HEK293 (cell line): ENCODE data around the gene HTRA2.

Source experiments
- CTCF ChIA-PET: fragments of 350-600 bp; formaldehyde crosslinking; extraction: SDS; loops from one replicate; lab custom pipeline; 2021; ENCODE audit warnings: antibody characterized with exemption; lab: Yijun Ruan, JAX
- POLR2A ChIA-PET: fragments of 300-600 bp; formaldehyde crosslinking; extraction: SDS; loops from one replicate; lab custom pipeline; 2020; ENCODE audit warnings: antibody characterized with exemption, inconsistent platforms; lab: Yijun Ruan, JAX
- H3K27ac ChIP-seq: fragments of 200-500 bp; sonication (Bioruptor generic); 2 replicates; pipeline ENCODE4 v1.5.1; 2014; ENCODE audit warnings: low read depth, low read length, control low read depth, inconsistent platforms; ENCODE audit errors: extremely low read depth
- H3K36me3 ChIP-seq, 2 experiments: fragments of 200-500 bp in 1 of 2; sonication (Bioruptor generic) in 1 of 2; 1 replicate in 1 of 2; 2 replicates in 1 of 2; pipeline ENCODE4 v1.5.1; 2014 to 2017; ENCODE audit warnings: inconsistent platforms in 2 of 2, low read length in 2 of 2; ENCODE audit not compliant: control insufficient read depth in 2 of 2, insufficient read depth in 1 of 2
- H3K4me1 ChIP-seq: fragments of 200-500 bp; sonication (Bioruptor generic); 2 replicates; pipeline ENCODE4 v1.5.1; 2014; ENCODE audit warnings: mild to moderate bottlenecking, low read length, inconsistent platforms; ENCODE audit not compliant: control insufficient read depth, insufficient read depth
- H3K4me3 ChIP-seq: 2 replicates; pipeline ENCODE4 v1.5.1; 2011; ENCODE audit warnings: low read depth, mild to moderate bottlenecking, control low read depth, low read length, moderate library complexity
- H3K9me3 ChIP-seq: fragments of 200-500 bp; sonication (Bioruptor generic); 2 replicates; pipeline ENCODE4 v1.5.1; 2014; ENCODE audit warnings: low read depth, low read length, inconsistent platforms; ENCODE audit not compliant: control insufficient read depth, insufficient read depth
- GLI4 ChIP-seq: fragments of 450-650 bp; formaldehyde crosslinking; IDR thresholded peaks from 2 replicates; pipeline ENCODE4 v1.5.1; 2016; ENCODE audit warnings: missing biosample characterization, missing genetic modification characterization
- GLIS2 ChIP-seq: fragments of 450-650 bp; formaldehyde crosslinking; IDR thresholded peaks from 2 replicates; pipeline ENCODE4 v1.5.1; 2016; ENCODE audit warnings: missing biosample characterization, missing genetic modification characterization
- HOXD13 ChIP-seq: sonication (generic); formaldehyde crosslinking; IDR thresholded peaks from 2 replicates; pipeline ENCODE4 v1.8.0; 2022; ENCODE audit warnings: missing genetic modification reagents, borderline replicate concordance
- KLF9 ChIP-seq: fragments of 450-650 bp; formaldehyde crosslinking; IDR thresholded peaks from 2 replicates; pipeline ENCODE4 v1.5.1; 2016; ENCODE audit warnings: missing biosample characterization, missing genetic modification characterization, low read depth
- TCF7L2 ChIP-seq: IDR thresholded peaks from 2 replicates; pipeline ENCODE4 v1.6.1; 2011; ENCODE audit warnings: low read depth, mild to moderate bottlenecking, inconsistent platforms, low read length, moderate library complexity, borderline replicate concordance
- YY2 ChIP-seq: fragments of 450-650 bp; formaldehyde crosslinking; IDR thresholded peaks from 2 replicates; pipeline ENCODE4 v1.5.1; 2016; ENCODE audit warnings: missing biosample characterization, missing genetic modification characterization
- ZBTB21 ChIP-seq: fragments of 450-650 bp; formaldehyde crosslinking; IDR thresholded peaks from 2 replicates; pipeline ENCODE4 v1.5.1; 2017; ENCODE audit warnings: missing biosample characterization, missing genetic modification characterization
- ZBTB8A ChIP-seq: fragments of 450-650 bp; formaldehyde crosslinking; IDR thresholded peaks from 2 replicates; pipeline ENCODE4 v1.5.1; 2016; ENCODE audit warnings: missing biosample characterization, missing genetic modification characterization
- ZFHX2 ChIP-seq: fragments of 450-650 bp; formaldehyde crosslinking; conservative IDR thresholded peaks from 2 replicates; pipeline ENCODE4 v1.5.1; 2016; ENCODE audit warnings: missing biosample characterization, missing genetic modification characterization
- ZNF155 ChIP-seq: fragments of 450-650 bp; formaldehyde crosslinking; IDR thresholded peaks from 2 replicates; pipeline ENCODE4 v1.5.1; 2016; ENCODE audit warnings: missing biosample characterization, missing genetic modification characterization
- ZNF302 ChIP-seq: fragments of 450-650 bp; formaldehyde crosslinking; IDR thresholded peaks from 2 replicates; pipeline ENCODE4 v1.5.1; 2016; ENCODE audit warnings: missing biosample characterization, missing genetic modification characterization, low read depth
- ZNF366 ChIP-seq: fragments of 450-650 bp; formaldehyde crosslinking; conservative IDR thresholded peaks from 2 replicates; pipeline ENCODE4 v1.5.1; 2016; ENCODE audit warnings: missing biosample characterization, missing genetic modification characterization
- ZNF391 ChIP-seq: fragments of 450-650 bp; formaldehyde crosslinking; IDR thresholded peaks from 2 replicates; pipeline ENCODE4 v1.5.1; 2016; ENCODE audit warnings: low read depth, missing biosample characterization, missing genetic modification characterization, borderline replicate concordance
- ZNF529 ChIP-seq: fragments of 450-650 bp; formaldehyde crosslinking; IDR thresholded peaks from 2 replicates; pipeline ENCODE4 v1.5.1; 2017; ENCODE audit warnings: missing genetic modification characterization, missing biosample characterization; ENCODE audit not compliant: insufficient replicate concordance
- ZNF530 ChIP-seq: fragments of 450-650 bp; formaldehyde crosslinking; IDR thresholded peaks from 2 replicates; pipeline ENCODE4 v1.5.1; 2016; ENCODE audit warnings: low read depth, missing biosample characterization, missing genetic modification characterization
- ZNF544 ChIP-seq: fragments of 450-650 bp; formaldehyde crosslinking; IDR thresholded peaks from 2 replicates; pipeline ENCODE4 v1.5.0; 2017; ENCODE audit warnings: missing biosample characterization, missing genetic modification characterization
- ZNF560 ChIP-seq: fragments of 450-650 bp; formaldehyde crosslinking; IDR thresholded peaks from 2 replicates; pipeline ENCODE4 v1.5.1; 2017; ENCODE audit warnings: missing biosample characterization, missing genetic modification characterization, borderline replicate concordance
- ZNF600 ChIP-seq: fragments of 450-650 bp; formaldehyde crosslinking; IDR thresholded peaks from 2 replicates; pipeline ENCODE4 v1.5.1; 2016; ENCODE audit warnings: missing biosample characterization, missing genetic modification characterization
- ZNF624 ChIP-seq: fragments of 450-650 bp; formaldehyde crosslinking; IDR thresholded peaks from 2 replicates; pipeline ENCODE4 v1.5.1; 2017; ENCODE audit warnings: missing biosample characterization, missing genetic modification characterization
- ZNF629 ChIP-seq: fragments of 450-650 bp; formaldehyde crosslinking; IDR thresholded peaks from 2 replicates; pipeline ENCODE4 v1.5.1; 2017; ENCODE audit warnings: missing biosample characterization, missing genetic modification characterization
- ZNF660 ChIP-seq: fragments of 450-650 bp; IDR thresholded peaks from 2 replicates; pipeline ENCODE4 v1.5.1; 2018; ENCODE audit warnings: missing biosample characterization, mild to moderate bottlenecking, missing genetic modification characterization
- ZNF76 ChIP-seq: fragments of 450-650 bp; formaldehyde crosslinking; IDR thresholded peaks from 2 replicates; pipeline ENCODE4; 2016; ENCODE audit warnings: low read depth, missing biosample characterization, missing genetic modification characterization, borderline replicate concordance
- ZNF837 ChIP-seq: fragments of 450-650 bp; formaldehyde crosslinking; IDR thresholded peaks from 2 replicates; pipeline ENCODE4 v1.5.1; 2016; ENCODE audit warnings: missing biosample characterization, missing genetic modification characterization
- ZNF843 ChIP-seq: fragments of 450-650 bp; formaldehyde crosslinking; IDR thresholded peaks from 2 replicates; pipeline ENCODE4 v1.5.1; 2016; ENCODE audit warnings: missing biosample characterization, missing genetic modification characterization
- ZSCAN23 ChIP-seq: fragments of 450-650 bp; formaldehyde crosslinking; IDR thresholded peaks from 2 replicates; pipeline ENCODE4 v1.5.1; 2016; ENCODE audit warnings: missing biosample characterization, missing genetic modification characterization
- ZSCAN30 ChIP-seq: fragments of 450-650 bp; IDR thresholded peaks from 2 replicates; pipeline ENCODE4 v1.5.1; 2018; ENCODE audit warnings: missing biosample characterization, mild to moderate bottlenecking, missing genetic modification characterization, moderate library complexity
- TF ChIP-seq, protein P1 (sequence below): fragments of 450-650 bp; formaldehyde crosslinking; IDR thresholded peaks from 2 replicates; pipeline ENCODE4 v1.5.1; 2016; ENCODE audit warnings: missing biosample characterization, missing genetic modification characterization
- TF ChIP-seq, protein P2 (sequence below): fragments of 450-650 bp; formaldehyde crosslinking; IDR thresholded peaks from 2 replicates; pipeline ENCODE4; 2016; ENCODE audit warnings: missing biosample characterization, missing genetic modification characterization
- TF ChIP-seq, protein P3 (sequence below): fragments of 450-650 bp; formaldehyde crosslinking; IDR thresholded peaks from 2 replicates; pipeline ENCODE4 v1.5.0; 2017; ENCODE audit warnings: missing biosample characterization, missing genetic modification characterization, borderline replicate concordance

HTRA2 gene

DNA sequence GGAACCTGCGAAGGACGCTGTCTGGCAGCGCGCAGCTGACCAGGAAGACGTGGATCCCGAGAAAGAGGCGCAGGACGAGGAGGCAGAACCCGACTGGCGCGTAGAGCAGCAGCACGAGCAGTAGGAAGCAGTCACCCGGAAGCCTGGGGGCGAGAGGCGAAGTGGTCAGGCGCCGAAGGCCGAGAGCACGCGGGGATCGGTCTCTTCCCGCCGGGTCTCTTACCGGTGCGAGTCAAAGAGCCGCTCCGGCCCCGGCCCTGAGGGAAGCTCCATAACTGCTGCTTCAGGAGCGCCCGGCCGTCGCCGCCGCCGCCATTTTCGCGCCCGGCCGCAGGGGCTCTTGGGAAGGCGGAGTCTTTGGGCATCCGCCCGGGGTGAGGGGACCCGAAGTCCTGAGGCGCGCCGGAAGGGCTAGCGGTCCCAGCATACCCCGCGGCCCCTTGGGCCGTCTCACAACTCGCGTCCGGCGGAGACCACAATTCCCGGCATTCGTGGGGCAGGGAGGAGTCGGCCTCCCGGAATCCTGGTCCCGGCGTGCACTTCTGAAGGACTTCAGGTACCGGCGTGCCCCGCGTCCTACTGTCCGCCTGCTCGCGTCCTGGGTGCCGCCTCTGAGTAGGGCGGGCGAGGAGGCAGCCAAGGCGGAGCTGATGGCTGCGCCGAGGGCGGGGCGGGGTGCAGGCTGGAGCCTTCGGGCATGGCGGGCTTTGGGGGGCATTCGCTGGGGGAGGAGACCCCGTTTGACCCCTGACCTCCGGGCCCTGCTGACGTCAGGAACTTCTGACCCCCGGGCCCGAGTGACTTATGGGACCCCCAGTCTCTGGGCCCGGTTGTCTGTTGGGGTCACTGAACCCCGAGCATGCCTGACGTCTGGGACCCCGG lies at the start of gene HTRA2, which contains the start of gene AUP1:
TSS of gene HTRA2 (plus strand) at position 577 of the 882 bp plus-strand sequence. CDS start at position 651, 74 bp downstream.
TSS of gene AUP1 (minus strand) at position 350 of the 882 bp plus-strand sequence. CDS start at position 273, 77 bp downstream.
- CTCF ChIA-PET: interaction anchor here (0.8 to 1.5 kb wide), 6 partner anchors 20 to 1015 kb away, joined by 3 to 11 read pairs (median 3); partner anchors contain the start of genes CCDC142 and TTC31
- H3K4me3 ChIP-seq: peak within 1 kb of the TSS; percentile 57
- H3K36me3 ChIP-seq: peaks cover 7 to 74% of the 10 kb centered on the region in 2 experiments; a peak in 1 of 3 replicates
- peak within 1 kb of the TSS; percentile 72 for H3K27ac ChIP-seq
- no peaks in the 10 kb centered on the region for H3K9me3 ChIP-seq
- POLR2A ChIA-PET: interaction anchor here (0.6 to 2.4 kb wide), 18 partner anchors 8 to 305 kb away, joined by 3 to 18 read pairs (median 6); partner anchors contain the start of genes CCDC142, MRPL53, PCGF1 and TLX2
- H3K4me1 ChIP-seq: no peaks in the 10 kb centered on the region; the same call in 1 of the 2 replicates
- TF ChIP-seq ZNF660 (tag by site-specific recombination) (0 out of 2 replicates have a peak, but pooled peaks have one; percentile 18), ZNF843 (tag by site-specific recombination) (peak; percentile 15; the same call in 1 of the 2 replicates), TCF7L2 (no peak), ZSCAN23 (tag by site-specific recombination) (no peak), GLIS2 (tag by site-specific recombination) (peak; percentile 46; the same call in 1 of the 2 replicates), ZNF529 (no peak), ZNF560 (tag by site-specific recombination) (no peak), YY2 (peak; percentile 77), ZNF302 (tag by site-specific recombination) (no peak), ZBTB21 (tag by site-specific recombination) (peak; percentile 19; the same call in 1 of the 2 replicates), ZNF629 (tag by site-specific recombination) (peak; percentile 27; the same call in 1 of the 2 replicates), ZNF837 (tag by site-specific recombination) (no peak), ZNF600 (tag by site-specific recombination) (peak; percentile 88), ZFHX2 (tag by site-specific recombination) (no peak), HOXD13 (CRISPR knock-in tag) (no peak), ZSCAN30 (tag by site-specific recombination) (peak; percentile 38; the same call in 1 of the 2 replicates), ZNF76 (peak; percentile 99), ZNF155 (tag by site-specific recombination) (no peak), ZNF530 (tag by site-specific recombination) (no peak), ZBTB8A (peak; percentile 91), ZNF624 (no peak), KLF9 (tag by site-specific recombination) (peak; percentile 26; the same call in 1 of the 2 replicates), ZNF544 (tag by site-specific recombination) (no peak), ZNF366 (tag by site-specific recombination) (no peak), ZNF391 (tag by site-specific recombination) (no peak), GLI4 (no peak)
- TF ChIP-seq, protein P1, sequence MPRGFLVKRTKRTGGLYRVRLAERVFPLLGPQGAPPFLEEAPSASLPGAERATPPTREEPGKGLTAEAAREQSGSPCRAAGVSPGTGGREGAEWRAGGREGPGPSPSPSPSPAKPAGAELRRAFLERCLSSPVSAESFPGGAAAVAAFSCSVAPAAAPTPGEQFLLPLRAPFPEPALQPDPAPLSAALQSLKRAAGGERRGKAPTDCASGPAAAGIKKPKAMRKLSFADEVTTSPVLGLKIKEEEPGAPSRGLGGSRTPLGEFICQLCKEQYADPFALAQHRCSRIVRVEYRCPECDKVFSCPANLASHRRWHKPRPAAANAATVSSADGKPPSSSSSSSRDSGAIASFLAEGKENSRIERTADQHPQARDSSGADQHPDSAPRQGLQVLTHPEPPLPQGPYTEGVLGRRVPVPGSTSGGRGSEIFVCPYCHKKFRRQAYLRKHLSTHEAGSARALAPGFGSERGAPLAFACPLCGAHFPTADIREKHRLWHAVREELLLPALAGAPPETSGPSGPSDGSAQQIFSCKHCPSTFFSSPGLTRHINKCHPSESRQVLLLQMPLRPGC (tag by site-specific recombination): no peak
- TF ChIP-seq, protein P2, sequence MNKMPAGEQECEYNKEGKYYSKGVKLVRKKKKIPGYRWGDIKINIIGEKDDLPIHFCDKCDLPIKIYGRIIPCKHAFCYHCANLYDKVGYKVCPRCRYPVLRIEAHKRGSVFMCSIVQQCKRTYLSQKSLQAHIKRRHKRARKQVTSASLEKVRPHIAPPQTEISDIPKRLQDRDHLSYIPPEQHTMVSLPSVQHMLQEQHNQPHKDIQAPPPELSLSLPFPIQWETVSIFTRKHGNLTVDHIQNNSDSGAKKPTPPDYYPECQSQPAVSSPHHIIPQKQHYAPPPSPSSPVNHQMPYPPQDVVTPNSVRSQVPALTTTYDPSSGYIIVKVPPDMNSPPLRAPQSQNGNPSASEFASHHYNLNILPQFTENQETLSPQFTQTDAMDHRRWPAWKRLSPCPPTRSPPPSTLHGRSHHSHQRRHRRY (tag by site-specific recombination): no peak
- TF ChIP-seq, protein P3, sequence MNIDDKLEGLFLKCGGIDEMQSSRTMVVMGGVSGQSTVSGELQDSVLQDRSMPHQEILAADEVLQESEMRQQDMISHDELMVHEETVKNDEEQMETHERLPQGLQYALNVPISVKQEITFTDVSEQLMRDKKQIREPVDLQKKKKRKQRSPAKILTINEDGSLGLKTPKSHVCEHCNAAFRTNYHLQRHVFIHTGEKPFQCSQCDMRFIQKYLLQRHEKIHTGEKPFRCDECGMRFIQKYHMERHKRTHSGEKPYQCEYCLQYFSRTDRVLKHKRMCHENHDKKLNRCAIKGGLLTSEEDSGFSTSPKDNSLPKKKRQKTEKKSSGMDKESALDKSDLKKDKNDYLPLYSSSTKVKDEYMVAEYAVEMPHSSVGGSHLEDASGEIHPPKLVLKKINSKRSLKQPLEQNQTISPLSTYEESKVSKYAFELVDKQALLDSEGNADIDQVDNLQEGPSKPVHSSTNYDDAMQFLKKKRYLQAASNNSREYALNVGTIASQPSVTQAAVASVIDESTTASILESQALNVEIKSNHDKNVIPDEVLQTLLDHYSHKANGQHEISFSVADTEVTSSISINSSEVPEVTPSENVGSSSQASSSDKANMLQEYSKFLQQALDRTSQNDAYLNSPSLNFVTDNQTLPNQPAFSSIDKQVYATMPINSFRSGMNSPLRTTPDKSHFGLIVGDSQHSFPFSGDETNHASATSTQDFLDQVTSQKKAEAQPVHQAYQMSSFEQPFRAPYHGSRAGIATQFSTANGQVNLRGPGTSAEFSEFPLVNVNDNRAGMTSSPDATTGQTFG (tag by site-specific recombination): no peak
